ENCODE results near the gene CIBAR2.

GRCh38 chr16:85123891-85124635, 11.8 kb upstream of the CIBAR2 start:
- TF ChIP-seq CTCF (IDR thresholded peaks at IDR 0.05), result no peak
- no peak for TF ChIP-seq POLR2AphosphoS5 (IDR thresholded peaks at IDR 0.05)
- TF ChIP-seq POLR2A (IDR thresholded peaks at IDR 0.05), result no peak
- no peak for TF ChIP-seq EP300 (IDR thresholded peaks at IDR 0.05; ENCODE audit: low read depth)
